Loucy (cell line): ENCODE measurements around the gene DIDO1.

ENCODE experiments used
- H2AFZ ChIP-seq: fragments of 200-600 bp; sonication (generic); 2 replicates; pipeline ENCODE4 v1.6.0; 2016; ENCODE audit warnings: antibody characterized with exemption, mild to moderate bottlenecking, low read length, moderate library complexity
- H3F3A ChIP-seq: fragments of 200-600 bp; 2 replicates; pipeline ENCODE4 v1.6.0; 2016; ENCODE audit warnings: antibody characterized with exemption, low read depth, mild to moderate bottlenecking
- H3K27me3 ChIP-seq: fragments of 200-600 bp; sonication (generic); 2 replicates; pipeline ENCODE4 v1.6.1; 2014; ENCODE audit warnings: low read length, mild to moderate bottlenecking; ENCODE audit not compliant: insufficient read depth, poor library complexity, severe bottlenecking
- H3K36me3 ChIP-seq: fragments of 200-600 bp; sonication (generic); 2 replicates; pipeline ENCODE4 v1.6.1; 2016; ENCODE audit warnings: low read length; ENCODE audit not compliant: insufficient read depth
- H3K4me1 ChIP-seq: fragments of 200-600 bp; sonication (generic); 2 replicates; pipeline ENCODE4 v1.5.1; 2014; ENCODE audit warnings: low read length, mild to moderate bottlenecking; ENCODE audit not compliant: insufficient read depth, poor library complexity, severe bottlenecking
- H3K4me2 ChIP-seq: fragments of 200-600 bp; sonication (generic); 2 replicates; pipeline ENCODE4 v1.6.0; 2014; ENCODE audit warnings: antibody characterized with exemption, low read length, low read depth, mild to moderate bottlenecking; ENCODE audit not compliant: poor library complexity, severe bottlenecking
- H3K4me3 ChIP-seq: fragments of 200-600 bp; sonication (generic); 2 replicates; pipeline ENCODE4 v1.5.1; 2014; ENCODE audit warnings: low read length, mild to moderate bottlenecking, mixed read lengths; ENCODE audit not compliant: poor library complexity, severe bottlenecking
- H3K79me2 ChIP-seq: fragments of 200-600 bp; sonication (generic); 2 replicates; pipeline ENCODE4 v1.6.1; 2014; ENCODE audit warnings: low read length; ENCODE audit not compliant: insufficient read depth
- H3K9ac ChIP-seq: fragments of 200-600 bp; sonication (generic); 2 replicates; pipeline ENCODE4 v1.6.0; 2014; ENCODE audit warnings: mild to moderate bottlenecking, low read depth, low read length, moderate library complexity; ENCODE audit not compliant: poor library complexity, severe bottlenecking
- H3K9me2 ChIP-seq: fragments of 200-600 bp; sonication (generic); replicated peaks from 2 replicates; pipeline ENCODE4 v1.6.1; 2016; ENCODE audit warnings: low read depth, low read length, mixed read lengths
- H3K9me3 ChIP-seq: fragments of 200-600 bp; sonication (generic); 2 replicates; pipeline ENCODE4 v1.6.1; 2014; ENCODE audit warnings: mild to moderate bottlenecking, antibody characterized with exemption, low read length, low read depth; ENCODE audit not compliant: insufficient read depth
- H4K20me1 ChIP-seq: fragments of 200-600 bp; sonication (generic); 2 replicates; pipeline ENCODE4 v1.6.0; 2014; ENCODE audit warnings: antibody characterized with exemption, low read length, mild to moderate bottlenecking; ENCODE audit not compliant: insufficient read depth, poor library complexity, severe bottlenecking
- EZH2phosphoT487 ChIP-seq: fragments of 200-600 bp; IDR thresholded peaks from 2 replicates; pipeline ENCODE4 v1.6.1; 2018; ENCODE audit warnings: antibody characterized with exemption, mild to moderate bottlenecking, moderate library complexity, borderline replicate concordance
- TF ChIP-seq, protein P1 (sequence below): fragments of 200-600 bp; sonication (generic); conservative IDR thresholded peaks from 2 replicates; pipeline ENCODE4 v1.5.1; 2014; ENCODE audit warnings: mild to moderate bottlenecking, antibody characterized with exemption, low read length

The DIDO1 gene

DNA sequence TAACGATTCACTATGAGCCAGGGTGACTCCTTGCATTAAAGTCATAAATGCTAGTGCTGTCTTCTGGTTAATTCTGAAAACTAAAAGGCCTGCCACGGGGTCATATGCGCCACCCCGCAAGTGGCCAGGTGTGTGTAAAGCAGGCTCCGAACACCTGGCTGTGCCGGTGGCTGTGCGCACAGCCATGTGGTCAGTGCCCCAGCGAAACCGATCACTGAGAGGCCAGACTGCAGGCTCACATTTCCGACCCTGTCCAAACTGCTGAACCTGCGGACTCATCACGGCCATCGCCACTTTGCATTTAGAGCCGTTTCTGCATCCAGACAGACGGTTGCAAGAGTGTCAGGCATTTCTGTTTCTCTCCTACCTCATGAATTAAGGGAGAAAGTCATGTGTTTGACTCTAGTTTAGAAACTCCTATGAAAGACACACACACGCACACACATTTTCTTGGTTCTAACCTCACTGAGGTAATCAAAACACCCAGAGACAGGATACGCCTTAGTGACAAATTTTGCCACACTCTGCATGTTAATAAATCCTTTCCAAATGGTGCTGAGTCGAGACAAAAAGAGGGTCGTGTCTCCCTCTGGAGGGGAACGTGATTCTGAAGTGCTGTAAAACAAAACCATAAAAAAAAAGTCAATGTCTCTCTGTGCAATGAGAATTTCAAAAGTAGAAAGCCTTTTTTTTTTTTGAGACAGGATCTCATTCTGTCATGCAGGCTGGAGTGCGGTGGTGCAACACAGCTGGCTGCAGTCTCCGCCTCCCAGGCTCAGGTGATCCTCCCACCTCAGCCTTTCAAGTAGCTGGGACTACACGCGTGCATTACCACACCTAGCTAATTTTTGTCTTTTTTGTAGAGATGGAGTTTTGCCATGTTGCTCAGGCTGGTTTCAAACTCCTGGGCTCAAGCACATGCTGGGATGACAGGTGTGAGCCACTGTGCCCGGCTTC is 33.7 kb downstream of the DIDO1 start:
- Histone ChIP-seq H3K36me3 (peaks cover 84% of the 10 kb centered on the region; the same call in 1 of the 2 replicates), H3F3A (no peaks in the 10 kb centered on the region), H3K9me2 (no peaks in the 10 kb centered on the region), H3K27me3 (no peaks in the 10 kb centered on the region), H2AFZ (no peak overlapping the region), H3K4me1 (no peaks in the 10 kb centered on the region), H3K9ac (no peak overlapping the region), H4K20me1 (no peaks in the 10 kb centered on the region), H3K4me2 (no peak overlapping the region), H3K4me3 (no peak overlapping the region), H3K79me2 (no peaks in the 10 kb centered on the region), H3K9me3 (no peaks in the 10 kb centered on the region)
- TF ChIP-seq, protein P1, sequence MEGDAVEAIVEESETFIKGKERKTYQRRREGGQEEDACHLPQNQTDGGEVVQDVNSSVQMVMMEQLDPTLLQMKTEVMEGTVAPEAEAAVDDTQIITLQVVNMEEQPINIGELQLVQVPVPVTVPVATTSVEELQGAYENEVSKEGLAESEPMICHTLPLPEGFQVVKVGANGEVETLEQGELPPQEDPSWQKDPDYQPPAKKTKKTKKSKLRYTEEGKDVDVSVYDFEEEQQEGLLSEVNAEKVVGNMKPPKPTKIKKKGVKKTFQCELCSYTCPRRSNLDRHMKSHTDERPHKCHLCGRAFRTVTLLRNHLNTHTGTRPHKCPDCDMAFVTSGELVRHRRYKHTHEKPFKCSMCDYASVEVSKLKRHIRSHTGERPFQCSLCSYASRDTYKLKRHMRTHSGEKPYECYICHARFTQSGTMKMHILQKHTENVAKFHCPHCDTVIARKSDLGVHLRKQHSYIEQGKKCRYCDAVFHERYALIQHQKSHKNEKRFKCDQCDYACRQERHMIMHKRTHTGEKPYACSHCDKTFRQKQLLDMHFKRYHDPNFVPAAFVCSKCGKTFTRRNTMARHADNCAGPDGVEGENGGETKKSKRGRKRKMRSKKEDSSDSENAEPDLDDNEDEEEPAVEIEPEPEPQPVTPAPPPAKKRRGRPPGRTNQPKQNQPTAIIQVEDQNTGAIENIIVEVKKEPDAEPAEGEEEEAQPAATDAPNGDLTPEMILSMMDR = no peak
- no peak for TF ChIP-seq EZH2phosphoT487

DNA sequence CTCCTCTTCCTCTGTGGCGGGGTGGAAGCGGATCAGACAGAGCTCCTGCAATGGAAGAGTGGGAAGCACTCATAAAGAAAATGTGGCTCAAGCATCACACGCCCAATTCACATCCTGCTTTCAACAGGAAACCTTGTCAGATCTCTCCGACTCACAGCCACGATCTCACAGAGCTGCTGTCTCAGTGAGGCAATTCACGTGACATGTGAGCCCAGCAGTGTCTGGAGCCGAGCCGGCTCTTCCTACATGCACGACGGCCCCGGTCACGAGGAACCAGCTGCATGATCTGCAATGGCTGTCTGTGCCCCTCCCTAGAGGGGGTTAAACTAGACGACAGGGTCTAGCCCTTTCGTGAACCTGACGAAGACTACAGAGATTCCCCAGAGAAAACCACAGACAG is 35.2 kb downstream of the DIDO1 start:
- peaks cover 80% of the 10 kb centered on the region; the same call in 1 of the 2 replicates for H3K36me3 ChIP-seq
- H3K27me3 ChIP-seq = no peaks in the 10 kb centered on the region
- H3K9ac ChIP-seq = no peak overlapping the region
- H3K79me2 ChIP-seq = no peaks in the 10 kb centered on the region
- H3K9me2 ChIP-seq = no peaks in the 10 kb centered on the region
- H3F3A ChIP-seq = no peaks in the 10 kb centered on the region
- no peak overlapping the region for H2AFZ ChIP-seq
- no peaks in the 10 kb centered on the region for H4K20me1 ChIP-seq
- TF ChIP-seq, protein P1 = no peak
- no peak for TF ChIP-seq EZH2phosphoT487
- H3K9me3 ChIP-seq = no peaks in the 10 kb centered on the region
- H3K4me3 ChIP-seq = no peak overlapping the region
- H3K4me2 ChIP-seq = no peak overlapping the region
- no peaks in the 10 kb centered on the region for H3K4me1 ChIP-seq

DNA sequence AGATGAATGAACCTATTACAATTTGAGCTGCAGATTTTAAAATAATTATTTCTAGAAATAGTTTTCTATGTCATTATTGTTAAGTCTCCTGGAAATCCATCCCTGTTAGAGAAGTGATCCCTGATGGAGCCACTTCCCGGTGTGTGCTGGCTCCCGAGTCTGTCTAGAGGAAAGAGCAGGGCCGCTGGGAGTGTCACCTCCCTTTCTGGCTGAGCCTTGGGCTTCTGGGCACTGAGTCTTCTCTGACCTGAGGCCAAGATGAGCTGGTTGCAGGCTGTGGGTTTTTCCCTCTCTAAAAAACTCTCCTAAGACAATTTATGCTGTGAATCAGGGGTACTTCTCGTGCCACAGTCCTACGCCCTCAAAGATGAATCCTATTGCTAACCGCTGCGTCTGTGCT is 35.9 kb downstream of the DIDO1 start:
- no peaks in the 10 kb centered on the region for H3K79me2 ChIP-seq
- H3K4me3 ChIP-seq = no peak overlapping the region
- H3K9me2 ChIP-seq = no peaks in the 10 kb centered on the region
- no peak overlapping the region for H3K4me2 ChIP-seq
- H3K9ac ChIP-seq = no peak overlapping the region
- H3K9me3 ChIP-seq = no peaks in the 10 kb centered on the region
- TF ChIP-seq, protein P1 = no peak
- no peak for TF ChIP-seq EZH2phosphoT487
- H4K20me1 ChIP-seq = no peaks in the 10 kb centered on the region
- no peak overlapping the region for H2AFZ ChIP-seq
- peaks cover 74% of the 10 kb centered on the region; the same call in 1 of the 2 replicates for H3K36me3 ChIP-seq
- no peaks in the 10 kb centered on the region for H3F3A ChIP-seq
- no peaks in the 10 kb centered on the region for H3K4me1 ChIP-seq
- no peaks in the 10 kb centered on the region for H3K27me3 ChIP-seq
